Measurements from ENCODE around the gene HLA-B. TPM values are rescaled to one million over a fixed set of nuclear protein-coding genes. Genes with fewer than 3 reads are reported as not detected.
A peak's percentile ranks its signal among the peaks of the same experiment; 100 is the strongest.
"Not testable (repeated sequence)": the region's sequence is repeated elsewhere in the genome, so short reads cannot be mapped to it uniquely, and the experiment has no call there.

HLA-B gene
- total RNA-seq, 2 experiments from 2014 or later: 3,225 to 3,295 TPM

DNA sequence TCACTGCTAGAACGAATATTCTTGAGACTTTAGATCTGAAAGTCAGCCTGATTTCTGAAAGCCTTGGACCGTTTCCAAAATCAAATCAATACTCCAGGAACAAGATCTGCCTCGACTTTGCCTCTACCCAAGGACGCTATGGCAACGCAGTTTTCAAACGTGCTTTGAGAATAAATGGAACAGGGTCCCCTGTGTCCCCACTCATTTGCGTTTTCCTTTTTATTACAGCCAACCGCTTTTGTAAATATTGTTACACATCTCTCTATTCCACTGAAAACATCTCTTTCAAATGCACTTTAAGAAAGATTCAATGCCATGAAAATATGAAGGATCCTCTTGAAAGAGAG, 40.1 kb upstream of the HLA-B start:
- peaks cover 24% of the 10 kb centered on the region for H3K4me1 Mint-ChIP-seq (ENCODE audit: low read depth)
- CTCF ChIA-PET: interaction anchor here (0.7 to 5.0 kb wide), 7 partner anchors 10 to 45 kb away, joined by 3 to 44 read pairs (median 4); no protein-coding TSS in a partner anchor

DNA sequence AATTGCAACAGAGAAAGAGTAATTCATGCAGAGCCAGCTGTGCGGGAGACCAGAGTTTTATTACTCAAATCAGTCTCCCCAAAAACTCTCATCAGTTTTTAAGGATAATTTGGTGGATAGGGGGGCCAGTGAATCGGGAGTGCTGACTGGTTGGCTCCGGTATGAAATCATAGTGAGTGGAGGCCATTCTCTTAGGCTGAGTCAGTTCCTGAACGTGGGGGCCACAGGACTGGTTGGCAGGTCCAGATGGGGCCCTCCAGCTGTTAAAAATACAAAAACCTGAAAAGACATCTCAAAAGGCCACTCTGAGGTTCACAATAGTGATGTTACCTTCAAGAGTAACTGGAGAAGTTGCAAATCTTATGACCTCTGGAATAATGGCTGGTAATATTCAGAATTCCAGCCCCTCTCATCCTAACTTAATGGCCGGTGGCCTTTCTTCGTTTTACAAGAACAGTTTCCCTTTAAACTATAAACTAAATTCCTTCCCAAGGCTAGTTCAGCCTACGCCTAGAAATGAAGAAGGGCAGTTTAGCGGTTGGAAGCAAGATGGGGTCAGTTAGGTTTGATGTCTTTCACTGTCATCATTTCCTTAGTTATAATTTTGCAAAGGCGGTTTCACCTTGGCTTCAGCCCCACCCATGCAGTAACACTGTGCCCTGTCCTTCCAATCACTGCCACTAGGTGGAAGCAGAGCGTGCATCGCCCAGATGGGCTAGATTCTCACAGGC, 39.6 kb upstream of the HLA-B start:
- CTCF ChIA-PET: interaction anchor here (1.0 to 5.0 kb wide), 4 partner anchors 27 to 46 kb away, joined by 3 to 44 read pairs (median 7); no protein-coding TSS in a partner anchor
- peaks cover 19% of the 10 kb centered on the region for H3K4me1 Mint-ChIP-seq (ENCODE audit: low read depth)
- no peaks in the 10 kb centered on the region for H3K9me3 Mint-ChIP-seq
- DNase-seq: peak; percentile 95
- H3K27ac Mint-ChIP-seq: no peak overlapping the region
- no peaks in the 10 kb centered on the region for H3K36me3 Mint-ChIP-seq (ENCODE audit: low read depth)
- no peaks in the 10 kb centered on the region for H3K27me3 Mint-ChIP-seq (ENCODE audit: low read depth)
- H3K4me3 Mint-ChIP-seq: no peak overlapping the region
- intact Hi-C loops (cut with micrococcal nuclease): loop anchor here (1.0 kb wide), 1 partner anchor 45 kb away; no protein-coding TSS in a partner anchor

More for the DNA sequence above, 40.1 kb upstream of the HLA-B start:
- H3K27me3 Mint-ChIP-seq (ENCODE audit: low read depth); H3K4me3 Mint-ChIP-seq; H3K9me3 Mint-ChIP-seq; H3K36me3 Mint-ChIP-seq (ENCODE audit: low read depth); DNase-seq; H3K27ac Mint-ChIP-seq: not testable (repeated sequence)
- intact Hi-C loops (cut with micrococcal nuclease): loop anchor here (1.0 kb wide), 1 partner anchor 44 kb away; no protein-coding TSS in a partner anchor

DNA sequence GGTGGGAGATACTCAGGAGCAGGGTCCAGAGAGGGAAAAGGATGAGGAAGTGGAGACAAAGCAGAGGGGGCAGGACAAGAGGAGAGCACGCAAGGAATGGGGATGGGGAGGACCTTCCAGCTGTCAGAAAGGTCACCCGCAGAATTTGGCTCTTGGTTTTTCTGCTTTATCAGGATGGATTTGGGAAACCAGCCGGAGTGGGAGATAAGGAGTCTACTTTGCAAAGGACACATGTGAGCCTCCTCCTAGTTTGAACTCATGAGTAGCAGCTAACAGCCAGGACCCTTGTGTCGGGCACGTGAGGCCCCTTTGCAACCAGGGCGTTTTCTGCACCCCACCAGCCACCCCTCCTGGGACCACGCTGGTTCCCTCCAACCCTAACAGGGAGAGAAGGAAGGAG, 38.9 kb upstream of the HLA-B start:
- no peaks in the 10 kb centered on the region for H3K27me3 Mint-ChIP-seq (ENCODE audit: low read depth)
- intact Hi-C loops (cut with micrococcal nuclease): no loop called here
- no peaks in the 10 kb centered on the region for H3K9me3 Mint-ChIP-seq
- no peak for DNase-seq
- peaks cover 12% of the 10 kb centered on the region for H3K4me1 Mint-ChIP-seq (ENCODE audit: low read depth)
- no peaks in the 10 kb centered on the region for H3K36me3 Mint-ChIP-seq (ENCODE audit: low read depth)
- no peak overlapping the region for H3K27ac Mint-ChIP-seq
- no peak overlapping the region for H3K4me3 Mint-ChIP-seq
- CTCF ChIA-PET: interaction anchor here (2.6 kb wide), 1 partner anchor 46 kb away, joined by 9 read pairs; no protein-coding TSS in a partner anchor

DNA sequence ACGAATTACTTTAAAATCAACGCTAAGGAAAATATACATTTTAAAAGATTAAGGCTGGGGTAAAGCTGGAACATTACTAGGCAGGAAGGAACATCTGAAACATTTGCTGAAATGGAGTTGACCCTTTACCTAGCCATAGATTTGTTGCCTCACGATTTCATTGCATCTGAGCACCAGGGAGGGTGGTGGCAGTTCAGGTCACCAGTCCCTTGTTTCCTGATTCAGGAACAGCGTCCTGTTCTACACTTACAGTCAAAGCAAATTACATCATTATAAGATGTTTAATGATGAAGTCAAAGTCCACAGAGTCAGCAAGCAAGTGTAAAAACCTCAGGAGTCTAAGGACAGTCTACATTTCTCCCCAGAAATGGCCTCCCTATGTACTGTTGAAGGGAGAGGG, 37.4 kb upstream of the HLA-B start:
- Mint-ChIP-seq H3K4me1 (ENCODE audit: low read depth) (peaks cover 10% of the 10 kb centered on the region), H3K27ac (no peak overlapping the region)
- CTCF ChIA-PET: interaction anchor here (1.0 to 2.6 kb wide), 2 partner anchors 13 to 48 kb away, joined by 3 to 9 read pairs; no protein-coding TSS in a partner anchor

DNA sequence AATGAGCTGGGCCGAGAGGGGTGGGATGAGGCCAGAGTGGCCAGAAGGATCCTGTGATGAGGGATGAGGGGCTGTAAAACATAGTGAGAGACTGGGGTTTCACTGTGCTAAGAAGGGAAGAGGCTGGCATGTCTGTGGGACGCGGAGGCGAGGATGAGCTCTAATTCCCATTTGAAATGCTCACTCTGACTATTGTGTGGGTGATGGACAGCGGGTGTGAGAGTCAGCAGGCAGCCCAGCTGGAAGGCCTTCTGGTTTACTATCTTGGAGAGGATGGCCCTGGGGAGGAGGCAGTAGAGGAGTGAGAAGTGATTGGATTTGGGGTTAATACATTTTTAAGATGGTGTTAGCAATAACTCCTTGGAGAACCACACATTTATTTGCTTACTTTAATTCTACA, 37.0 kb upstream of the HLA-B start:
- Mint-ChIP-seq H3K9me3 (no peaks in the 10 kb centered on the region), H3K27me3 (ENCODE audit: low read depth) (no peaks in the 10 kb centered on the region), H3K4me1 (ENCODE audit: low read depth) (peaks cover 8% of the 10 kb centered on the region), H3K36me3 (ENCODE audit: low read depth) (no peaks in the 10 kb centered on the region), H3K4me3 (no peak overlapping the region), H3K27ac (no peak overlapping the region)
- intact Hi-C loops (cut with micrococcal nuclease): no loop called here
- DNase-seq: no peak
- CTCF ChIA-PET: interaction anchor here (0.6 to 2.6 kb wide), 3 partner anchors 14 to 227 kb away, joined by 3 to 9 read pairs (median 5); no protein-coding TSS in a partner anchor

More for the DNA sequence above, 37.4 kb upstream of the HLA-B start:
- Mint-ChIP-seq H3K27me3 (ENCODE audit: low read depth) (no peaks in the 10 kb centered on the region), H3K36me3 (ENCODE audit: low read depth) (no peaks in the 10 kb centered on the region), H3K9me3 (no peaks in the 10 kb centered on the region), H3K4me3 (no peak overlapping the region)
- DNase-seq: no peak
- intact Hi-C loops (cut with micrococcal nuclease): no loop called here

DNA sequence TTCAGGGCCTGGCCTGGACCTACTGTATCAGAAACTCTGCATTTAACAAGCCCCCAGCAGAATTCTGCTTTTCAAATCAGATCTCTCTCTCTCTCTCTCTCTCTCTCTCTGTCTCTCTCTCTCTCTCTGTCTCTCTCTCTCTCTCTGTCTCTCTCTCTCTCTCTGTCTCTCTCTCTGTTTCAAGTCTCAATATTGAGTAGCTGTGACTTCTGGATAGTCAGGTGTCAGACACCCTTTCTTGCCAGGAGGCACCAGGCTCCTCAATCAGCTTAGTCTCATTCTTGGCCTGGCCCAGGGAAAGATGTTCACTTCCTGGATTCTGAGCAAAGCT, 32.8 kb upstream of the HLA-B start:
- H3K4me1 Mint-ChIP-seq (ENCODE audit: low read depth); DNase-seq; H3K27me3 Mint-ChIP-seq (ENCODE audit: low read depth); H3K36me3 Mint-ChIP-seq (ENCODE audit: low read depth); H3K9me3 Mint-ChIP-seq; H3K4me3 Mint-ChIP-seq; H3K27ac Mint-ChIP-seq; CTCF ChIA-PET; intact Hi-C loops (cut with micrococcal nuclease): not testable (repeated sequence)

DNA sequence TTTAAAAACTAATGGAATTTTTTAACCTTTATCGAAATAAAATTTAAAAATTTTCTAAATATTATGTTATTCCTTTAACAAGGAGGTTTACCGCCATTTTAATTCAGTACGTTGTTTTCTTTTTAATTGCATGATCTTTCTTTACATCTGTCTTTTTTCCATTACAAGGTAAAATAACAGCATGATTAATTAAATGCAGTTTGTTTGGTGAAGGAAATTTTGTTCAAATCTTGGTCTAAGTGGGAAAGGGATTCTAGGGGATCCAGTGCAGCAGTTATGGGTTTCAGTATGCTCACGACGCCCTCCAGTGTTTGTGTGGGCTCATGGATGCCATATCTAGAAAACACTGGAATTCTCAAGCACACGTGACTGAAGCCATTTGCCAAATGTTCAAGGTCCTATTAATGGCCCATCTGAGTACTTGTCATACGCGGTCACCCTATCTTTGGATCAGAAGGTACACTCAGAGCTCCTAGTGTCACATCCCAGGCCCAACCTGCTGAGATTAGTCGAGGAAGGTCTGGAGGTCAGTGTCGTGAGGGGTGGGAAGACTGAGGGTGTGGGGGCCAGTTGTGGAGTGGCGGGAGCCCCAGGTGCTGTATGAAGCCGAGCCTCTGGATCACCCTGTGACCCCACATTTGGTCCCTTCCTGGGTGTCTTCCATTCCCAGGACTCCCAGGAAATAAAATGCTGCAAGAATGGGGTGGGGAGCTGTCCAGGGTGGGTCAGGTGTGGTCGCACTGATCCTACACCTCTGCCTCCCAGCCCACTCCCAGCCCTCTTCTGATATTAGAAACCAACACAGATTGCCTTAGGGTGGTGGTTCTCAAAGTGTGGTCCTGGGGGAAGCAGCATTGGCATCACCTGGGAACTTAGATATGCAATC, 32.2 kb upstream of the HLA-B start:
- H3K9me3 Mint-ChIP-seq; H3K27ac Mint-ChIP-seq; intact Hi-C loops (cut with micrococcal nuclease); H3K4me1 Mint-ChIP-seq (ENCODE audit: low read depth); DNase-seq; H3K4me3 Mint-ChIP-seq; H3K27me3 Mint-ChIP-seq (ENCODE audit: low read depth); CTCF ChIA-PET; H3K36me3 Mint-ChIP-seq (ENCODE audit: low read depth): not testable (repeated sequence)

DNA sequence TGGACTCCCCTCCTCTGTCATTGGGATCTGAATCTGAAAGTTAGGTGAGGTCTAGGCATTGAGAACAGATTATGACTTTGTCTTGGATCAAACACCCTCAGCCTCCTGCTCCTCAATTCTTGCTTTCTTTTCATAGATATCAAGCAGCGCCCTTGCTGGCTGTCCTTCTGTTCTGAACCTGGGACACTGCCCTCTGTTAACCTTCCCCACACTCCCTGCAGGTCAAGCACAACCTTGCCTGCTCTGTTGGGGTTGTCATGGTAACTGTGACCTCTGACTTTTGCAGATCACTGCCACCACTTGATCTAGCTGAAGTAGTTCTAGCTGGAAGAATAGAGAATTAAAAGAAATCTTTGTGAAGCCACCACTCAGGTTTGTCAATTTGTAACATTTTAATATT, 30.0 kb upstream of the HLA-B start:
- H3K9me3 Mint-ChIP-seq: no peaks in the 10 kb centered on the region
- no peaks in the 10 kb centered on the region for H3K4me1 Mint-ChIP-seq (ENCODE audit: low read depth)
- no peak overlapping the region for H3K4me3 Mint-ChIP-seq
- no peak for DNase-seq
- H3K27me3 Mint-ChIP-seq (ENCODE audit: low read depth): no peaks in the 10 kb centered on the region
- intact Hi-C loops (cut with micrococcal nuclease): no loop called here
- no peak overlapping the region for H3K27ac Mint-ChIP-seq
- CTCF ChIA-PET: interaction anchor here (1.1 to 1.7 kb wide), 2 partner anchors 11 to 100 kb away, joined by 4 read pairs; no protein-coding TSS in a partner anchor
- H3K36me3 Mint-ChIP-seq (ENCODE audit: low read depth): no peaks in the 10 kb centered on the region

DNA sequence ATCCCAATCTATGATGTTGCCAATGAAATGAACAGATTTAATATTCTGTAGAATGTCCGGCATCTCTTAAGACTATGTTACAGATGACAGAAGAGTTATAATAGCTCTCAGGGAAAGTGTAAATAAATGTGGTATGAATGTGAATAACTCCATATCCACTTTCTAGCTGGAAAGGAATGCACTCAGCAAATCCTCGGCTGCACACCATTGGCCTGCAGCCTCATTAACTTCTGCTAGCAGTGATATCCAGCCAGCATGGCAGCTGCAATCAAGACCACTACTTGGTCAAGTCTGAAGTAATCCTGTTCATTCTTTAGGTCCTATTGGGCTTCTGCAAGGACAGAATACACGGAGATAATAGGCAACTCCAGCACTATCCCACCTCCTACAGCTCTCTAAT, 29.1 kb upstream of the HLA-B start:
- H3K36me3 Mint-ChIP-seq (ENCODE audit: low read depth): no peaks in the 10 kb centered on the region
- DNase-seq: no peak
- H3K27ac Mint-ChIP-seq: no peak overlapping the region
- no peaks in the 10 kb centered on the region for H3K27me3 Mint-ChIP-seq (ENCODE audit: low read depth)
- intact Hi-C loops (cut with micrococcal nuclease): no loop called here
- no peak overlapping the region for H3K4me3 Mint-ChIP-seq
- CTCF ChIA-PET: interaction anchor here (0.6 to 1.7 kb wide), 2 partner anchors 101 to 734 kb away, joined by 4 read pairs; no protein-coding TSS in a partner anchor
- no peaks in the 10 kb centered on the region for H3K9me3 Mint-ChIP-seq
- H3K4me1 Mint-ChIP-seq (ENCODE audit: low read depth): no peaks in the 10 kb centered on the region

DNA sequence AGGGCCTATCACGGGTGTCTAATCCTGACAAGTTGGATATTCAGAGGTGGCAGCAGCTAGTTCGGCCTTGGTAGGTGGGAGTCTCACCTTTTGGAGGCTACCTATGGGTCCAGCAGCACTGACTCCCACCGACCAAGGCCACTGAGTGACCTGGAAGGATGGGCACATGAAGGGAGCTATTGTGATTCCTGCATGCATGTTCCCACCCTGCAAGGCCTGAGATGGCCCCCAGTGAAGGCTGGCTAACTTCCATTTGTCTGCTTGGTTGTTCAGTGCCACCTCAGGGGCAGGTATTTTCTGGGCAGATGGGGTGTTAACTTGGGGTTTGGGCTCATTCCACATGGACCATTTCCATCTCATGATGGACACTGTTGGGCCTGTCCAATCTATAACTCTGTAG, 28.1 kb upstream of the HLA-B start:
- Mint-ChIP-seq H3K27ac (no peak overlapping the region), H3K4me3 (no peak overlapping the region), H3K36me3 (ENCODE audit: low read depth) (no peaks in the 10 kb centered on the region), H3K27me3 (ENCODE audit: low read depth) (no peaks in the 10 kb centered on the region), H3K4me1 (ENCODE audit: low read depth) (no peaks in the 10 kb centered on the region), H3K9me3 (no peaks in the 10 kb centered on the region)
- DNase-seq: no peak
- intact Hi-C loops (cut with micrococcal nuclease): no loop called here
- CTCF ChIA-PET: no interaction called here

DNA sequence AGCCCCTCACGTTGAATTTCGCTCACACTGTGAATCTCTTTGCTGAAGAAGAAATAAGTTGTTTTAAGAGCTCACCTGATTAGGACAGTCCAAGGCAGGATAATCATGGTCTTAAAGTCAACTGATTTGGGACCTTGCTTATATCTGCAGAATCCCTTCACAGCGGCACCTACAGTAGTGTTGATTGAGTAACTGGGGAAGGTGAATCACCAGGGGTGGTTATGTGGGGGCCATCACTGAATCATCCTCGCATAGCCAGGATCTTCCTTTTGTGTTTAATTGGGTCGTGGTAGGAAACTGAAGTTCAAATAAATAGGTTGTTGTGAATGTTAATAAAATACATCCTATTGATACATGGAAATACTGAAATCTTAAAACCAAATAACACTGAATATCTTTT, 26.2 kb upstream of the HLA-B start:
- H3K9me3 Mint-ChIP-seq: no peaks in the 10 kb centered on the region
- intact Hi-C loops (cut with micrococcal nuclease): no loop called here
- H3K27me3 Mint-ChIP-seq (ENCODE audit: low read depth): peaks cover 8% of the 10 kb centered on the region
- H3K4me3 Mint-ChIP-seq: no peak overlapping the region
- H3K36me3 Mint-ChIP-seq (ENCODE audit: low read depth): no peaks in the 10 kb centered on the region
- H3K27ac Mint-ChIP-seq: no peak overlapping the region
- no peaks in the 10 kb centered on the region for H3K4me1 Mint-ChIP-seq (ENCODE audit: low read depth)
- CTCF ChIA-PET: no interaction called here
- no peak for DNase-seq

DNA sequence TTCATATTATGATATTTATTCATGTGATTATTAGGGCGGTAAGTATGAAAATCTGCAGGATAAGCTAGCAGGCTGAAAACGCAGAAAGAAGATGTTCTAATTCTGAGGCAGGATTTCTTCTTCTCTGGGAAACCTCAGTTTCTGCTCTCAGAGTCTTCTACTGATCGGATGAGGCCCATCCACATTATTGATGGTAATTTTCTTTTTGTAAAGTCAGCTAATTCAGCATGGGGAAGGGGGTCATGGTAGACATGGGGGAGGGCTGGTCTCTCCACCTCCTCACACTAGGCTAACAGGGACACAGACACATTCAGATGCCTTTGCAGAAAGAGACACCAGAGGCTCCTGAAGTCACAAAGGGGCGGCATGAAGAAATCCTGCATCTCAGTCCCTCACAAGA, 24.7 kb upstream of the HLA-B start:
- Mint-ChIP-seq H3K27me3 (ENCODE audit: low read depth) (peaks cover 9% of the 10 kb centered on the region), H3K36me3 (ENCODE audit: low read depth) (no peaks in the 10 kb centered on the region), H3K9me3 (no peaks in the 10 kb centered on the region), H3K27ac (no peak overlapping the region), H3K4me1 (ENCODE audit: low read depth) (no peaks in the 10 kb centered on the region), H3K4me3 (no peak overlapping the region)
- CTCF ChIA-PET: interaction anchor here (0.6 to 1.7 kb wide), 4 partner anchors 15 to 971 kb away, joined by 3 to 6 read pairs (median 4); no protein-coding TSS in a partner anchor
- no peak for DNase-seq
- intact Hi-C loops (cut with micrococcal nuclease): no loop called here
